ENCODE measurements around the gene CCDC110. TPM values are rescaled to one million over a fixed set of nuclear protein-coding genes. Genes with fewer than 3 reads are reported as not detected.

Gene CCDC110
- total and polyA plus RNA-seq, 2 donors (not counting 3 experiments of a cell fraction or from before 2014, with no cell fraction given): 0.25 to 0.71 TPM

- FAIRE-seq (no peak), DNase-seq (ENCODE audit: low read depth, low spot score) (no peak)
- ChIA-PET POLR2A (no interaction called here), CTCF (interaction anchor here (1.1 to 1.6 kb wide), 4 partner anchors 9 to 254 kb away, joined by 3 to 5 read pairs (median 4); a partner anchor contains a TSS)
- dilution Hi-C loops (cut with MboI; ENCODE audit: extremely low pct_ligation_motif_present, low sequenced_read_pairs): no loop called here
- Histone ChIP-seq H3K36me3 (ENCODE audit: control insufficient read depth in 2 of 2, extremely low read depth in 1 of 2, insufficient read depth in 2 of 2, low read length in 2 of 2) (no peaks in the 10 kb centered on the region), H3K9me1 (replicated peaks; ENCODE audit: control insufficient read depth, extremely low read depth, insufficient read depth, low read length) (no peaks in the 10 kb centered on the region), H3K27ac (ENCODE audit: insufficient read depth, low read depth, low read length) (no peak overlapping the region), H3K9ac (replicated peaks; ENCODE audit: extremely low read depth, insufficient read depth, low read length) (no peak overlapping the region), H3K4me3 (replicated peaks in 1 of 3; ENCODE audit: insufficient read depth in 1 of 3, low read depth in 1 of 3, low read length in 3 of 3) (no peak overlapping the region), H2AFZ (ENCODE audit: low read depth, low read length) (no peak overlapping the region), H3K4me2 (ENCODE audit: insufficient read depth, low read length) (no peak overlapping the region), H3K9me3 (replicated peaks; ENCODE audit: control insufficient read depth, insufficient read depth, low read length) (no peaks in the 10 kb centered on the region), H4K20me1 (replicated peaks; ENCODE audit: control insufficient read depth, extremely low read depth, insufficient read depth, low read length) (no peaks in the 10 kb centered on the region), H3K27me3 (ENCODE audit: control insufficient read depth in 2 of 2, insufficient read depth in 2 of 2, low read length in 2 of 2) (no peaks in the 10 kb centered on the region), H3K79me2 (ENCODE audit: control insufficient read depth, insufficient read depth, low read length) (no peaks in the 10 kb centered on the region), H3K4me1 (ENCODE audit: control insufficient read depth, extremely low read depth, insufficient read depth, low read length) (no peaks in the 10 kb centered on the region)
- BruUV-seq (replicated peaks): no TSS peak
- TF ChIP-seq POLR2AphosphoS5 (IDR thresholded peaks at IDR 0.05; ENCODE audit: insufficient read depth, low read depth, low read length) (no peak), FOS (IDR thresholded peaks at IDR 0.05; ENCODE audit: borderline replicate concordance, insufficient read depth, low read length) (peak; percentile 8)
- intact Hi-C loops (cut with micrococcal nuclease): no loop called here
Measured at GRCh38 chr4:185437809-185438208, 33.7 kb downstream of the CCDC110 start.

DNA sequence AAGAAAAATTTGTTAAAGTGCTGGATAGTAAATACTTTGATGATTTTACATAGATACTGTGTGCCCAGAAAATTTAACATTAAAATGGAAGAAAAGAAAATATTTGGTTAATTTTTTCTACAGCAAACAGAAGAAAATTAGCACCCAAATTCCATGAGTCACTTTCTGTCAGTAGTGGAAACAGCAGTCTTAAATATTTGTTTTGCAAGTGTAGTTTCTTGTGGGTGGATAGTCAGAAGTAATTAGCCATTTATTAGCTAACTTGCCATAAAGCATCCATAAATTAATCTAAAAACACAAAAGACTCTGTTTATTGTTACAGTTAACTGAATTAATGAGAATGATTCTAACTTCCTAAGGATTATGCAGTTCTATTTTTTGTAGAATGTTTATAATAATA lies 36.1 kb downstream of the CCDC110 start:
- Histone ChIP-seq H3K36me3 (ENCODE audit: control insufficient read depth in 2 of 2, extremely low read depth in 1 of 2, insufficient read depth in 2 of 2, low read length in 2 of 2) (no peaks in the 10 kb centered on the region), H3K9ac (replicated peaks; ENCODE audit: extremely low read depth, insufficient read depth, low read length) (no peak overlapping the region), H3K27ac (ENCODE audit: insufficient read depth, low read depth, low read length) (no peak overlapping the region), H3K4me1 (ENCODE audit: control insufficient read depth, extremely low read depth, insufficient read depth, low read length) (no peaks in the 10 kb centered on the region), H3K27me3 (ENCODE audit: control insufficient read depth in 2 of 2, insufficient read depth in 2 of 2, low read length in 2 of 2) (no peaks in the 10 kb centered on the region), H3K4me3 (replicated peaks in 1 of 3; ENCODE audit: insufficient read depth in 1 of 3, low read depth in 1 of 3, low read length in 3 of 3) (no peak overlapping the region), H3K9me3 (replicated peaks; ENCODE audit: control insufficient read depth, insufficient read depth, low read length) (no peaks in the 10 kb centered on the region), H3K4me2 (ENCODE audit: insufficient read depth, low read length) (no peak overlapping the region), H3K9me1 (replicated peaks; ENCODE audit: control insufficient read depth, extremely low read depth, insufficient read depth, low read length) (no peaks in the 10 kb centered on the region), H2AFZ (ENCODE audit: low read depth, low read length) (no peak overlapping the region), H4K20me1 (replicated peaks; ENCODE audit: control insufficient read depth, extremely low read depth, insufficient read depth, low read length) (no peaks in the 10 kb centered on the region), H3K79me2 (ENCODE audit: control insufficient read depth, insufficient read depth, low read length) (no peaks in the 10 kb centered on the region)
- DNase-seq (ENCODE audit: low read depth, low spot score): no peak
- FAIRE-seq: no peak
- intact Hi-C loops (cut with micrococcal nuclease): no loop called here
- no TSS peak for BruUV-seq (replicated peaks)
- POLR2A ChIA-PET: no interaction called here
- dilution Hi-C loops (cut with MboI; ENCODE audit: extremely low pct_ligation_motif_present, low sequenced_read_pairs): no loop called here
- TF ChIP-seq GATA2 (IDR thresholded peaks at IDR 0.05; ENCODE audit: insufficient read depth, insufficient read length, low read depth, low read length): no peak
- CTCF ChIA-PET: interaction anchor here (1.1 to 1.4 kb wide), 2 partner anchors 9 to 162 kb away, joined by 3 to 4 read pairs; a partner anchor contains a TSS

Data from endothelial cell of umbilical vein (primary cell).